Activated T-cell treated with anti-CD3 and anti-CD28 coated beads, Interleukin-2, amount 50 U/mL, for 24 hours (primary cell): ENCODE results near the gene B4GALT1.
A peak's percentile ranks its signal among the peaks of the same experiment; 100 is the strongest.

Source experiments
- DNase-seq: peaks from one replicate; pipeline ENCODE4 v3.0.0-alpha.2; 2020
- H3K27ac Mint-ChIP-seq: 2 replicates; pipeline ENCODE4 v1.8.0; 2020; ENCODE audit warnings: mild to moderate bottlenecking, mixed read lengths
- H3K27me3 Mint-ChIP-seq: 2 replicates; pipeline ENCODE4 v1.8.0; 2020; ENCODE audit warnings: mixed read lengths
- H3K36me3 Mint-ChIP-seq: 2 replicates; pipeline ENCODE4 v1.8.0; 2020; ENCODE audit warnings: low read depth, mixed read lengths
- H3K4me1 Mint-ChIP-seq: 2 replicates; pipeline ENCODE4 v1.8.0; 2020; ENCODE audit warnings: low read depth, mixed read lengths
- H3K4me3 Mint-ChIP-seq: 2 replicates; pipeline ENCODE4 v1.8.0; 2020; ENCODE audit warnings: mild to moderate bottlenecking, moderate library complexity, mixed read lengths
- H3K9me3 Mint-ChIP-seq: 2 replicates; pipeline ENCODE4 v1.8.0; 2020; ENCODE audit warnings: mixed read lengths

Gene B4GALT1

GRCh38 chr9:33068991-33069390, 98.1 kb downstream of the B4GALT1 start:
- no peak for DNase-seq
- Mint-ChIP-seq H3K27ac (peak overlapping the region; percentile 29), H3K36me3 (peaks cover 93% of the 10 kb centered on the region), H3K4me3 (no peak overlapping the region), H3K4me1 (peaks cover 40% of the 10 kb centered on the region), H3K27me3 (no peaks in the 10 kb centered on the region), H3K9me3 (no peaks in the 10 kb centered on the region)

- Mint-ChIP-seq H3K36me3 (peaks cover 91% of the 10 kb centered on the region), H3K27me3 (no peaks in the 10 kb centered on the region), H3K4me3 (no peak overlapping the region), H3K27ac (peak overlapping the region; percentile 63), H3K4me1 (peaks cover 15% of the 10 kb centered on the region), H3K9me3 (no peaks in the 10 kb centered on the region)
- DNase-seq: no peak
These were observed 101.7 kb downstream of the B4GALT1 start for GRCh38 chr9:33065157-33066076.
